Adipose tissue (tissue), 3 donors: ENCODE data around the gene RHOBTB3. TPM values are rescaled to one million over a fixed set of nuclear protein-coding genes. Genes with fewer than 3 reads are reported as not detected.

Experiments
- H3K27ac ChIP-seq: one replicate; pipeline ENCODE4 v1.5.1; 2013; ENCODE audit warnings: low read depth, low read length
- WGBS, 3 donors: extraction: QIAGEN DNeasy Blood & Tissue Kit; methylation state at CpG; one replicate each; pipeline ENCODE4 v1.1.7; 2013; 5-methylcytosine and 5-hydroxymethylcytosine counted together
- polyA plus RNA-seq, 3 donors: library from polyadenylated mRNA; stranded (reverse); fragments of 200-250 nt; gene quantifications; one replicate each; pipeline ENCODE4 v1.2.3, GENCODE V29; 2013
- donor health status: healthy with polysubstance abuse.
- donor health status: Bipolar disorder and iron deficiency.
- donor health status: healthy.

Gene RHOBTB3
- polyA plus RNA-seq, 3 donors: 75.1 to 81.4 (median 77.9) TPM

GRCh38 chr5:95780597-95780996, 49.5 kb downstream of the RHOBTB3 start:
- H3K27ac ChIP-seq: no peak overlapping the region
- WGBS, 3 donors: 65 to 78% (median 74%) methylated on average over 7 of the region's 7 CpGs

- H3K27ac ChIP-seq: no peak overlapping the region
- WGBS, 3 donors: 20 to 31% (median 28%) methylated on average over 4 of the region's 4 CpGs
Measured at GRCh38 chr5:95781101-95781583, 50.0 kb downstream of the RHOBTB3 start.

GRCh38 chr5:95782181-95782580, 51.0 kb downstream of the RHOBTB3 start:
- WGBS, 3 donors: 86 to 97% (median 90%) methylated on average over 4 of the region's 4 CpGs
- H3K27ac ChIP-seq: no peak overlapping the region

GRCh38 chr5:95783661-95784060, 52.5 kb downstream of the RHOBTB3 start:
- WGBS, 3 donors: 86 to 94% (median 91%) methylated on average over 3 of the region's 3 CpGs
- H3K27ac ChIP-seq: no peak overlapping the region

GRCh38 chr5:95784514-95785302, 53.6 kb downstream of the RHOBTB3 start:
- WGBS, 3 donors: 79 to 88% (median 85%) methylated on average over 9 of the region's 9 CpGs
- H3K27ac ChIP-seq: no peak overlapping the region

- H3K27ac ChIP-seq: no peak overlapping the region
- WGBS, 3 donors: 79 to 87% (median 84%) methylated on average over 3 of the region's 3 CpGs
Measured at GRCh38 chr5:95786821-95787418, 55.8 kb downstream of the RHOBTB3 start.

- 86 to 92% (median 90%) methylated on average over 8 of the region's 8 CpGs for WGBS, 3 donors
- H3K27ac ChIP-seq: no peak overlapping the region
Measured at GRCh38 chr5:95788493-95788892, 57.4 kb downstream of the RHOBTB3 start.

GRCh38 chr5:95791751-95792150, 60.6 kb downstream of the RHOBTB3 start:
- no peak overlapping the region for H3K27ac ChIP-seq
- WGBS, 3 donors: 79 to 96% (median 89%) methylated on average over 5 to 6 of the region's 6 CpGs

- no peak overlapping the region for H3K27ac ChIP-seq
- 46 to 77% (median 68%) methylated on average over 3 of the region's 3 CpGs for WGBS, 3 donors
Measured at GRCh38 chr5:95794070-95794516, 63.0 kb downstream of the RHOBTB3 start.

- H3K27ac ChIP-seq: no peak overlapping the region
- WGBS, 3 donors: 84 to 92% (median 90%) methylated on average over 3 of the region's 3 CpGs
Measured at GRCh38 chr5:95797301-95797700, 66.2 kb downstream of the RHOBTB3 start.

GRCh38 chr5:95798048-95798447, 66.9 kb downstream of the RHOBTB3 start:
- no peak overlapping the region for H3K27ac ChIP-seq
- 85 to 93% (median 90%) methylated on average over 2 of the region's 2 CpGs for WGBS, 3 donors

- no peak overlapping the region for H3K27ac ChIP-seq
Measured at GRCh38 chr5:95798545-95798944, 67.4 kb downstream of the RHOBTB3 start.

- 90 to 96% (median 92%) methylated on average over 4 of the region's 4 CpGs for WGBS, 3 donors
- no peak overlapping the region for H3K27ac ChIP-seq
Measured at GRCh38 chr5:95799191-95799835, 68.2 kb downstream of the RHOBTB3 start.

- WGBS, 3 donors: 95 to 100% (median 97%) methylated on average over 3 of the region's 3 CpGs
- H3K27ac ChIP-seq: no peak overlapping the region
Measured at GRCh38 chr5:95800553-95800952, 69.4 kb downstream of the RHOBTB3 start.

GRCh38 chr5:95801532-95801931, 70.4 kb downstream of the RHOBTB3 start:
- 22 to 45% (median 41%) methylated on average over 2 of the region's 2 CpGs for WGBS, 3 donors
- no peak overlapping the region for H3K27ac ChIP-seq

- H3K27ac ChIP-seq: no peak overlapping the region
- 91 to 99% (median 96%) methylated on average over 3 of the region's 3 CpGs for WGBS, 3 donors
Measured at GRCh38 chr5:95801961-95802360, 70.8 kb downstream of the RHOBTB3 start.

GRCh38 chr5:95803271-95804148, 72.4 kb downstream of the RHOBTB3 start:
- no peak overlapping the region for H3K27ac ChIP-seq
- WGBS, 3 donors: 46 to 89% (median 81%) methylated on average over 6 of the region's 6 CpGs

- H3K27ac ChIP-seq: no peak overlapping the region
- 87 to 95% (median 94%) methylated on average over 6 of the region's 6 CpGs for WGBS, 3 donors
Measured at GRCh38 chr5:95804736-95805539, 73.8 kb downstream of the RHOBTB3 start.
